ENCODE results near the gene IER5. TPM values are rescaled to one million over a fixed set of nuclear protein-coding genes. Genes with fewer than 3 reads are reported as not detected.
"Not testable (repeated sequence)": the region's sequence is repeated elsewhere in the genome, so short reads cannot be mapped to it uniquely, and the experiment has no call there.

IER5 gene
- 26.6 and 29.1 TPM in 2 replicates for total RNA-seq

- DNase-seq = peak; percentile 97
Observed at GRCh38 chr1:181088079-181089016, at the start of gene IER5. Gene IER5 (plus strand): TSS chr1:181088700. CDS start chr1:181088903, 203 bp downstream.

DNA sequence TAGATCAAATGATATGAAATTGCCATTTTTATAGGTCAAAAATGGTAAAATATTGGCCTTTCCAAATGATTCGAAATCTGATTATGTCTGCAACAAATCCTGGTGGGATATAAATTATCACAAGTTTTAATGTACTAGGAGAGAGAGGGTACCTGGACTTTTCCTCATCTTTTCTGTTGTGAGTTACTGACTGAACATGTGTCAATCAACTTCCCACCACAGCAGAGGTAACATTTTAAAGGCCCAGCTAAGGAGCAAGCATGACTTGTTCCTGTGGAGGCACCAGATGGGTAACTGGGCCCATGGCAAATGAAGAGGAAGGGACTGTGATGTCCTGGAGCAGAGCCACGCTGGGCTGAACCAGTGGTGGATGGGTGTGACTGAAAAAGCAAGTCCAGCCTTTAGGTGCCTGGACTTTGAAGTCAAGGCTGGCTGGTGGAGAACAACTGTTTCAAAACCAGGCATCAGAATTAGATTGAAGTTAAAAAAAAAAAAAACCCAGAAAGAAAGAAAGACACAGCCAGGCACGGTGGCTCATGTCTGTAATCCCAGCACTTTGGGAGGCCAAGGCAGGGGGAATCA is 48.1 kb upstream of the IER5 start:
- DNase-seq = no peak

DNA sequence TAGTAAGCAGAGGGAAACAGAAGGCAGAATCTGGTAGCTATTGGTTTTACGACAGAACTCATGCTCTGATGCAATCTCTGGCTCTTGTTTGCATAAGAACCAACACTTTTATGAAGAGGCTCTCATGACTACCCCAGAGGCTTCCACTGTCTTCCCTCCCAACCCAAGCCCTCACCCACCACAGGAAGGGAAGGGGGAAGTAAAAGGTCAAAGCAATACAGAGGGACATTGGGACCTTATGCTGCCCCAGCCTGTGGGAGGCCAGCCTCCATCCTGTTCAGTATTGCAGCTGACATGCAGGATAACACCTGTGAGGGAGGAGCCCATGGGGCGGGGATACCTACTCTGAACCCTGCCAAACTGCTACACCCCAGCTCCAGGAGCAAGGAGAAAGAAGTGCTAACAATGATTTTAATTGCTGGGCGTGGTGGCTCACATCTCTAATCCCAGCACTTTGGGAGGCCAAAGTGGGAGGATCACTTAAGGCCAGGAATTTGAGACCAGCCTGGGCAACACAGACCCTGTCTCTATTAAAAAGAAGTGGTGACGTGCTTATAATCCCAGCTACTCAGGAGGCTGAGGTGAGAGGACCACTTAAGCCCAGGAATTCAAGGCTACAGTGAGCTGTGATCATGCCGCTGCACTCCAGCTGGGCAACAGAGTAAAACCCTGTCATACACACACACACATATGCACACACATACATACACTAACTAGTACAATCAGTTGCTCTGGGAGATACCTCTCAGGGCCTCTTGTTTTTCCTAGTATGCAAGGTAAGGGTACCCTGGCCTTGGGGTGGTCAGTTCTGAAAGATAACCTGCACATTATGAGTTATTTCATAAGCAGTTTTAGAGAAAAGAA is 45.2 kb upstream of the IER5 start:
- DNase-seq = no peak

DNA sequence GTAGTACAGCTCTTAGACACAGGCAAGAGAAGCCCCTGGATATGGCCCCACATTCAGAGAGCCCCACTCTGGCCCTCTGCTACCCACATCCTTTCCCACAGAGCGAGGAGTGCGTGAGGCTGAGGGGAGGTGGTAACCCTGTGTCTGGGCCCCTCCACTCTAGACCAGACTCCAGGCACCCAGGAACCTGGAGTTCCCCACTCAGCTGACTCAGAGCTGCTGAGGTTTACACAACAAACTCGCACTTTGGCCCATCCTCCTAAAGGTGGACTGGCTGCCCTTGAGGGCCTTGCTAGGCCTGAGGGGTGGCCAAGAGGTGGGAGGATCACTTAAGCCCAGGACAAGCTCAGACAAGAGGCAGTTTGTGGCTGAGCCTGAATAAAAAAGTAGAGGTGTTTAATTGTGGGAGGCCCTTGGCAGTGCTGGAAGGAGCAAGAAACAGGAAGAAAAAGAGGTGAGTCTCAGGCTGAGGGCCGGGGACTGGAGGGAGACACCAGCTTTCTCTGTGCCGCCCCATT is 44.0 kb upstream of the IER5 start:
- DNase-seq = no peak

DNA sequence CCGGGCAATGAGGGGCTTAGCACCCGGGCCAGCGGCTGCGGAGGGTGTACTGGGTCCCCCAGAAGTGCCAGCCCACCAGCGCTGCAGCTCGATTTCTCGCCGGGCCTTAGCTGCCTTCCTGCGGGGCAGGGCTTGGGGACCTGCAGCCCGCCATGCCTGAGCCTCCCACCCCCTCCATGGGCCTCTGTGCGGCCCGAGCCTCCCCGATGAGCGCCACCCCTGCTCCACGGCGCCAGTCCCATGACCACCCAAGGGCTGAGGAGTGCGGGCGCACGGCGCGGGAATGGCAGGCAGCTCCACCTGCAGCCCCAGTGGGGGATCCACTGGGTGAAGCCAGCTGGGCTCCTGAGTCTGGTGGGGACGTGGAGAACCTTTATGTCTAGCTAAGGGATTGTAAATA is 42.6 kb upstream of the IER5 start:
- DNase-seq = not testable (repeated sequence)

DNA sequence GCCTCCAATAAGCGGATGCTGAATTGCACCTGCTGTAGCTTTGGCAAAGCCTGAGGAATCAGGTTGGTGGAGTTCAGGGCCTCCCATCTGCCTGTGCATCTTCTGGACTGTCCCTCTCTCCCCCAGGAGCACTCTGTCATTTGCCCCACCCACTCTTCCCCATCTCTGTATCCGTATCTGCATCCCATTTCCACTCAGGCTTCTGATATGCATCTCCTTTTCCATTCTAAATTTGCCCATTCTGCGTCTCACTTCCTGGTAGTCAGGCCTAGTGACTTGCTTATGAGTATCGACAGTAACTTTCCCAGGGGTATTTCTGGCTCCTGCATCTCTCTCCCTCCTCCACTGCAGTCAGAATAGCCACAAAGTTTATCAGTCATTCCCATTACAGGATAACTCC is 39.1 kb upstream of the IER5 start:
- DNase-seq = no peak

DNA sequence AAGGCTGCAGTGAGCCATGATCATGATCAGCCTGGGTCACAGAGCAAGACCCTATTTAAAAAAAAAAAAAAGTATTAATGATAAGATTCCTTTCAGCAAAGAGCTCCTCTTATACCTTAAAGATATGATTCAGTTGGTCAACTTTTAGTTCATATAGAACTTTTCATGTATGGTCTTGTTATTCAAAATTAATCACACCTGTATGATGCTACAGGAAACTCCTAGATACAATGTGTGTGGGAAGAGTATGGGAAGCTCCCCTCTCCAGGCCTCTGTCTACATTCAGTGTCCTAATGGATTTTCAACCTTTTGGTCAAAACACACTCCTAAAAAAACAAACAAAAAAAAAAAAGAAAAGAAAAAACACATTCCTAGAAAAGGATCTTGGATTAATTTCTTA is 37.6 kb upstream of the IER5 start:
- DNase-seq = no peak

GRCh38 chr1:181056560-181056959 is 31.9 kb upstream of the IER5 start:
- DNase-seq = no peak

DNA sequence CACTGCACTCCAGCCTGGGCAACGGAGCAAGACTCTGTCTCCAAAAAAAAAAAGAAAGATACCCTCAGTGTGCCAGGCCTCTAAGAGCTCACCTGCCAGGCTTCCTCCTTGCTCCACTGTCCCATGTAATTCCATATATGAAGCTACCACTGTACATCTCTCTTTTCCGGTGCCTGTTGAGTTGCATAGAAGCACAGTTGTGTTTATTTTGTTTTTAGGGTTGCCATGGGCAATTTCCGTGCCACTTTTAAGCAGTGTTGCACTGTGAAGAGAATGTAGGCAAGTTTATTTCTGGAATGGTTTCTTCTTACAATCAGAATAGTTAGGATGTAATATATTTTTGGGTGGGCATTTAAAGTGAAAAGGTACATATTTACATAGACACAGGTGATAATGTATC is 31.4 kb upstream of the IER5 start:
- DNase-seq = peak; percentile 37

GRCh38 chr1:181059435-181059834 is 29.1 kb upstream of the IER5 start:
- no peak for DNase-seq

GRCh38 chr1:181060066-181060465 is 28.4 kb upstream of the IER5 start:
- DNase-seq = no peak

- DNase-seq = not testable (repeated sequence)
Observed at GRCh38 chr1:181060947-181061346, 27.6 kb upstream of the IER5 start.

DNA sequence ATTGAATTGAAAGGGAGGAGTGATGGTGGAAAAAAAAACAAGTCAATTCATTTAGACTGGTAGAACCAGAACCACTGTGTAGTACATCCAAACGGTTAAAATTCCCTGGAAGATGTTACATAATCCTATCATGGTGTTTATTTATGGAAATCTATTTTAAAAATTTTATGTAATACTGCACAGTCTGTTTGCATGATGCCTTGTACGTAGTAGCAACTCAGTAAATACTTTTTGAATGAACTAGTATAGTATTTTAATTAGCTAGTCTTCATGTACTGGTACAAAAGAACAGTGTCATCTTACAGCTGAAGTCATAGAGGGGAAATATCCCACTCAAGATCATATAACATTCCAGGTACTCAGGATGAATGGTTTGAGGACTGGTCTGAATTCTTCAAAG is 27.0 kb upstream of the IER5 start:
- DNase-seq = no peak

DNA sequence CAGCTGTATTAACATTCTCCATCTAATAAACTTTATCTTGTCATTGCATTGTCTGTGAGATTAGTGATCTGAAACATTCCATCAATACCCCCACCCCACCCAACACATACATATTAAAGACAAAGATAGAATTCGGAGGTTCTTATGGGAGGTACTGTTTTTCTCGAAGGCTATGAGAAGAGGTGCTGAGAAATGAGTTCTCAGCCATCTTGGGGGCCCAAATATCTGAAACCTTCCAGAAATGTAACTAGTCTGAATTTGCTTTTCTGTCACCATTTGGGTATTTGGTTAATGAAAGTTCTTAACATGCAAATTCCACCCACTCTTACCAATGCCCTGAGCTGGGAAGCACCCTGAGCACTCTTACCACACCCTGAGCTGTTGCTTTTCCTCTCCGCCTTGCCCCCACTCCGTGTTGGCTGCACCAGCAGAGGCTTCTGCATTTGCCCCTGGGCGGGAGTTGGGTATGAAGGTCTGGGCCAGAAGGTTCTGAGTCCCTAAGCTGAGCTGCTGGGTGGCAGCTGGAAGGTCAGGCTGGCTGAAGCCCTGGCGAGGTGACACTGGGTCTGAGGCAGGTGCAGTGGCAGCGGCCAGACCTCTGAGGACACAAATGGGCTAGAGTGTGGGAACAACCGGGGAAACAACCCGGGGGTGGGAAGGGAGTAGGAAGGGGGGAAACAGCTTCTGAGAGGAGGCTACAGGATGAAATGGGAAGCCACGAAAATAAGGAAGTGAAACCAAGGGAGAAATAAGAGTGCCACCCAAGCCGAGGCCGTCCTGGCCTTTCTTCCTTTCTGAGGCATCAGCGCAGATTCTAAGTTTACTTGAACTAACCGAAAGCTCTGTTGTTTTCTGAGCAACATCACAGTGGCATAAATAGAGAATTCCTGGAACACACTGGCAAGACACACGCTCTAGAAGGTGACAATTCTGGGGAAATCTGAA is 26.3 kb upstream of the IER5 start:
- DNase-seq = no peak

DNA sequence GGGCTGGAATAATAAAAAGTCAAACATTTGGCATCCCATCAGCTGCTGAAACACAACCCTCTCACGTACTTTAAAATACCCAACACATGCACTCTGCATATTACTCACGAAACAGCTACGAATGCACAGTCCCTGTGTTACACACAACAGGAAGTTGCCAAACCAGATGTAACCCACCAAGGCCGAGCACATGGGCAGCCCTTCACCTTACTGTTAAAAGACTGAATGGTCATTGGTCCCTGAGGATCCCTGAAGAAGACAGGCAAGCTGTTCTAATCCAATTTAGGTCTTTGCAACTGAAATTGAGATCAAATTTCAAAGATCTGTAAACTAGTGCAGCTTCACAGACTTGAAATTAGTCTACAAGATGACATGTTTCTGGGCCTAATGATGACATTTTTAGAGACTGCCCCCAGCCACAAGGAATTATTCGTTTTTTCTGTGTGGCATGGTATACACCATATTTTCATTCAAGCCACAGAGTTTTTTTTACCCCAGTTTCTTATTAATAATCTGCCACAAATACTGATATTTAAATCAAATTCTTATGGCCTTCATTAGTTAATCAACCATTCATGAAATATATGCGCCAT is 25.6 kb upstream of the IER5 start:
- no peak for DNase-seq

DNA sequence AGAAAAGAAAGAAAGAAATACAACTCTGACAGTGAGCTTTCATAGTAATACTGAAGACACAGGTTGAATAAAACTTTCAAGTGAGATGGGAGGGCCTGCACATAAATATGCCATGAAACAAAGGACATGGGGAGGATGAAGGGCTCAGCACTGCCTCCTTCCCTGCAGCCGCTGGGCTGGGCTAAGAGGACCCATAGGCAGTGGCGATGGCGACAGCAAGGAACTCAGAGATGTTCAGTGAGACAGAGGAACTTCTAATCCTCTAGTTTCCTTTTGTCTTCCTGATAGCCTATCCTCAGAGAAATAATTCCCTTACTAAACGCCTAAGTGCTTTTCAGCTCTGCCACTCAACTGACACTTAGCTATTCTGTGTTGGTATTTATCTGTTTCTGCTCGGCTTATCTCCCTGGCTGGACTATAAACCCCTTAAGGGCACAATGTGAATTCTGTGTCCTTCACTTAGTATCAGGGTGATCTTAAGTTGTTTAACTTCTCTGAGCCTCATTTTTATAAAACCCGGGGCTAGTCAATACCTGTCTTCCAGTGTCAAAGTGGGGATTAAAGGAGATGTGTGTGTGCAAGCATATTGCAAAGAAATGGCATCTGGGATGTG is 24.4 kb upstream of the IER5 start:
- DNase-seq = no peak

DNA sequence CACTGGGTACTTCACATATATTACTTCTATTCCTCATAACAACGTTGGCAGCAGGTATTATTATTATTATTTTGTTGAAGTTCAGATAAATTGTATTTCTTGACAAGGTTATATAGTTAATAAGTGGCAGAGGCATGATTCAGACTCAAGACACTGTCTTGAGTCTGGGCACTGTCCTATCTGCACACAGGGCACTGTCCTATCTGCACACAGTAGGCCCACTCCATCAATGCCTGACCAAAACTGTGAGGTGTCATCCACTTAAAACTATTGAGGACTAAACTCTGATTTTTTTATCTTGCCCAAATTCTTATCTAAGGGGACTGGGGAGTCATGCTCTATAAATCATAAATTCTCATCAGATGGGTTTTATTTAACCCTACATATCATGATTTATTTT is 23.8 kb upstream of the IER5 start:
- DNase-seq = no peak

DNA sequence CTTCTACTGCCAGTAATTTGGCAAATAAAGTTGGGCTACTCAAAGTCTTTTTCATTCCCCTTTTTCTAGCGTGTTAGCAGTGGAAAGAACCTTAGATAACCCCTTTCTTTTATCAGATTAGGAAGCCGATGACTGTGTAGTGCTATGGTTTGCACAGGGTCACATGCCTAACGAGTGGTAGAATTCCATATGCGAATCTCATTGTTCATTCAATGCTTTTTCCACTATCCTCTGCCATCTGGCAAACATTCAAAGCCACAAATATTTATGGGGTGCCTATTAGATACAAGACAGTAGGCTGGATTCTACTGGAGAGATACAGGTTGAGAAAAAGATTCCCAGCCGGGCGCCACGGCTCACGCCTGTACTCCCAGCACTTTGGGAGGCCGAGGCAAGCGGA is 14.9 kb upstream of the IER5 start:
- peak; percentile 84 for DNase-seq

DNA sequence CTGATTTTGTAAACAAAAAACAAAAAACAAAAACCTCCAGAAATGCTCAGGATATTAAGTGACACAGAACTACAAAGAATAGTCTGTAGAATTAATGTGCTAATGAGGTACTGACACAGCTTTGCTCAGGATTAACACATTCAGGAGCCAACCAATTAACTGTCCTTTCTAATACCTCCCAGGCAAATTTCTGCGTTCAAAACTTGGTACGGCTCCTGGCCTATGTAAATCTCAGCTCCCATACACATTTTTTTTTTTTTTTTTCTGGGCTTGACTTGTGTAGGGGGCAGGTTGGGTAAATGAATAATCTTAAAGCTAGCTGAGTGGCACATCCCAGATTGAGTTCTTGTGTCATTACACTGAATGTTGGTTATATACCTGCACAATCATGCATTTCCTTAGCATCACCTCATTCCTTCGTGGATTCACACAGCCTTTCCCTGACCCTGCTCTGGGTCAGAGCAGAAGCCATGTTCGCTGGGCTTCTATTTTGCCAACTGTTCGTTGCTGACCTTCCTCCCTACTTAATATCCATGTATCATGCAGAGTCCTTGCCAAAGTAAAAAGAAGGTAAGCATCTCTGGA is 12.6 kb upstream of the IER5 start:
- DNase-seq = no peak

DNA sequence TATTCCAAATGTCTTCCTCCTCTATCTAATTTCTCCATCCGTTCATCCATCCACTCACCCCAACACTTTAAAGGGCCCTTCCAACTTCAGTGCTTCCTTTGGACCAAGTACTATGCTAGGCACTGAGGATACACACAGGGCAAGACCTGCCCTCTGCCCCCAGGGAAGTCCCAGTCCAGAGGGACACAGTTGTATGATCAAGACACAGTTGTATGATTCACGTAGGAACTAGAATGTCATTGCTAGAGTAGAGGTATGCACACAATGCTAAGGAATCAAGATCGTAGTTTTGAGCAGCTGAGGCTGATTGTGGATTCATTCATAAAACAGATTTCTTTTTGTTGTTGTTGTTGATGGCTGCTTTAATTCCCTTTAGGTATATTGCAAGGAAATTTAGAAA is 11.6 kb upstream of the IER5 start:
- DNase-seq = no peak

Data from dermis blood vessel endothelial cell (primary cell).